IMR-90 (cell line): ENCODE results near the gene MPG. TPM values are rescaled to one million over a fixed set of nuclear protein-coding genes. Genes with fewer than 3 reads are reported as not detected.

Experiments
- ATAC-seq: fragments of 200-7000 bp; cut with Tn5 transposase; 2 replicates; pipeline ENCODE4 v1.9.1; 2020; ENCODE audit warnings: low read depth, mild to moderate bottlenecking, moderate library complexity
- BruUV-seq: library from RNA; stranded (reverse); fragments of 400-500 nt; replicated peaks from 2 replicates; lab custom pipeline; 2021; lab: Mats Ljungman, UMichigan
- CTCF ChIA-PET: fragments of 300-600 bp; formaldehyde crosslinking; extraction: SDS; loops from one replicate; lab custom pipeline; 2021; ENCODE audit warnings: antibody characterized with exemption; lab: Yijun Ruan, JAX
- POLR2A ChIA-PET: fragments of 300-600 bp; sonication (Branson Sonifier 250); formaldehyde crosslinking; loops from one replicate; lab custom pipeline; 2022; ENCODE audit warnings: antibody characterized with exemption; ENCODE audit not compliant: unreplicated experiment; lab: Charles Lee
- DNase-seq: peaks from one replicate; pipeline ENCODE4 v3.0.0; 2013
- H2AFZ ChIP-seq: replicated peaks from 2 replicates; pipeline ENCODE3; 2013; ENCODE audit warnings: low read length, mild to moderate bottlenecking; ENCODE audit not compliant: poor library complexity
- H2AK5ac ChIP-seq: 2 replicates; pipeline ENCODE4 v1.6.1; 2013; ENCODE audit warnings: low read depth, low read length, inconsistent platforms
- H2AK9ac ChIP-seq: replicated peaks from 2 replicates; pipeline ENCODE3; 2013; ENCODE audit warnings: mild to moderate bottlenecking, low read depth, low read length, moderate library complexity; ENCODE audit not compliant: poor library complexity
- H2BK120ac ChIP-seq: 2 replicates; pipeline ENCODE4 v1.6.1; 2013; ENCODE audit warnings: low read depth, low read length, inconsistent platforms
- H2BK15ac ChIP-seq: 3 replicates; pipeline ENCODE4 v1.6.1; 2013; ENCODE audit warnings: low read depth, low read length, inconsistent platforms
- H2BK20ac ChIP-seq: 2 replicates; pipeline ENCODE4 v1.6.1; 2013; ENCODE audit warnings: low read depth, mild to moderate bottlenecking, inconsistent platforms, low read length, moderate library complexity
- H2BK5ac ChIP-seq: 2 replicates; pipeline ENCODE4 v1.6.1; 2013; ENCODE audit warnings: mild to moderate bottlenecking, low read depth, low read length, inconsistent platforms; ENCODE audit not compliant: poor library complexity, severe bottlenecking
- H3K14ac ChIP-seq: replicated peaks from 2 replicates; pipeline ENCODE4 v1.6.1; 2013; ENCODE audit warnings: low read depth, low read length, inconsistent platforms
- H3K18ac ChIP-seq: 2 replicates; pipeline ENCODE4 v1.6.1; 2013; ENCODE audit warnings: low read depth, low read length, control low read depth
- H3K23ac ChIP-seq: 2 replicates; pipeline ENCODE4 v1.6.1; 2013; ENCODE audit warnings: low read depth, low read length, inconsistent platforms
- H3K27ac ChIP-seq: 2 replicates; pipeline ENCODE4 v1.5.1; 2013; ENCODE audit warnings: mild to moderate bottlenecking, control low read depth, low read length; ENCODE audit not compliant: insufficient read depth
- H3K27me3 ChIP-seq: 2 replicates; pipeline ENCODE4 v1.6.1; 2013; ENCODE audit warnings: low read length; ENCODE audit not compliant: control insufficient read depth, insufficient read depth
- H3K36me3 ChIP-seq: 2 replicates; pipeline ENCODE4 v1.6.1; 2013; ENCODE audit warnings: low read length, mixed read lengths; ENCODE audit not compliant: control insufficient read depth, insufficient read depth
- H3K4ac ChIP-seq: 2 replicates; pipeline ENCODE4 v1.6.1; 2013; ENCODE audit warnings: low read depth, low read length, inconsistent platforms
- H3K4me1 ChIP-seq: 2 replicates; pipeline ENCODE4 v1.6.1; 2013; ENCODE audit warnings: low read length, mixed read lengths; ENCODE audit not compliant: control insufficient read depth, insufficient read depth
- H3K4me2 ChIP-seq: 2 replicates; pipeline ENCODE4 v1.6.1; 2013; ENCODE audit warnings: low read depth, mild to moderate bottlenecking, control low read depth, low read length, moderate library complexity
- H3K4me3 ChIP-seq: 2 replicates; pipeline ENCODE4 v1.5.1; 2013; ENCODE audit warnings: low read depth, mild to moderate bottlenecking, control low read depth, low read length, moderate library complexity; ENCODE audit not compliant: insufficient read depth
- H3K56ac ChIP-seq: 2 replicates; pipeline ENCODE4 v1.6.1; 2013; ENCODE audit warnings: low read length, inconsistent platforms; ENCODE audit not compliant: insufficient read depth; ENCODE audit errors: extremely low read depth
- H3K79me1 ChIP-seq, 2 experiments: 2 replicates each; pipeline ENCODE4 v1.6.1; 2013; ENCODE audit warnings: low read length in 2 of 2, inconsistent platforms in 1 of 2, low read depth in 1 of 2
- H3K9ac ChIP-seq: 2 replicates; pipeline ENCODE4 v1.6.1; 2013; ENCODE audit warnings: low read depth, low read length, control low read depth
- H3K9me1 ChIP-seq: 2 replicates; pipeline ENCODE4 v1.6.1; 2013; ENCODE audit warnings: low read length, inconsistent platforms; ENCODE audit not compliant: insufficient read depth
- H3K9me3 ChIP-seq: 2 replicates; pipeline ENCODE4 v1.6.1; 2013; ENCODE audit warnings: low read length; ENCODE audit not compliant: control insufficient read depth, insufficient read depth
- H4K20me1 ChIP-seq: 2 replicates; pipeline ENCODE4 v1.6.1; 2013; ENCODE audit warnings: low read length, inconsistent platforms; ENCODE audit not compliant: insufficient read depth
- H4K5ac ChIP-seq: 2 replicates; pipeline ENCODE4 v1.6.1; 2013; ENCODE audit warnings: mild to moderate bottlenecking, low read depth, low read length, control low read depth
- H4K8ac ChIP-seq, 2 experiments: 2 replicates each; pipeline ENCODE4 v1.6.1; 2013; ENCODE audit warnings: low read depth in 2 of 2, low read length in 2 of 2, control low read depth in 1 of 2, inconsistent platforms in 1 of 2
- H4K91ac ChIP-seq: 2 replicates; pipeline ENCODE4 v1.6.1; 2013; ENCODE audit warnings: low read depth, low read length, inconsistent platforms; ENCODE audit not compliant: insufficient read depth
- CEBPB ChIP-seq: IDR thresholded peaks from 2 replicates; pipeline ENCODE4 v1.6.1; 2012; ENCODE audit warnings: low read depth, low read length, improper control_type of control experiment
- RFX5 ChIP-seq: IDR thresholded peaks from 2 replicates; pipeline ENCODE4 v1.8.0; 2012; ENCODE audit warnings: low read depth, mild to moderate bottlenecking, low read length, moderate library complexity
- WGBS, 2 experiments: methylation state at CpG; one replicate each; pipeline versions ENCODE4 v1.1.5 to v1.1.7; 2013; ENCODE audit warnings: missing lambda C conversion rate in 2 of 2; ENCODE audit not compliant: insufficient read length in 1 of 2; ENCODE audit errors: extremely low coverage in 2 of 2; 5-methylcytosine and 5-hydroxymethylcytosine counted together
- dilution Hi-C: fragments of 300-500 bp; cut with HindIII; formaldehyde crosslinking; loops from one replicate; pipeline ENCODE4 v1.14.3; 2018; ENCODE audit warnings: low sequenced_read_pairs; ENCODE audit not compliant: unreplicated experiment
- in situ Hi-C: fragments of 300-500 bp; cut with MboI; formaldehyde crosslinking; loops from 3 replicates; pipeline ENCODE4 v1.14.3; 2019; ENCODE audit warnings: low sequenced_read_pairs, inconsistent platforms, mixed read lengths
- intact Hi-C: fragments of 100-400 bp; cut with micrococcal nuclease; formaldehyde crosslinking; loops from 2 replicates; pipeline ENCODE4 v1.10.0; 2022
- polyA plus RNA-seq, 3 experiments: library from polyadenylated mRNA; depleted of rRNA; stranded (reverse); fragments of >200 nt; gene quantifications; 2 replicates each; pipeline ENCODE4 v1.2.3, GENCODE V29; 2012; ENCODE audit warnings: low replicate concordance in 1 of 3
- total RNA-seq: library from RNA; depleted of rRNA; stranded (reverse); fragments of >200 nt; gene quantifications from 2 replicates; pipeline ENCODE4 v1.2.3, GENCODE V29; 2012

MPG gene
- total and polyA plus RNA-seq, 2 of the 4 experiments (the other 2 are of a cell fraction) = 66.7 to 135 TPM

DNA sequence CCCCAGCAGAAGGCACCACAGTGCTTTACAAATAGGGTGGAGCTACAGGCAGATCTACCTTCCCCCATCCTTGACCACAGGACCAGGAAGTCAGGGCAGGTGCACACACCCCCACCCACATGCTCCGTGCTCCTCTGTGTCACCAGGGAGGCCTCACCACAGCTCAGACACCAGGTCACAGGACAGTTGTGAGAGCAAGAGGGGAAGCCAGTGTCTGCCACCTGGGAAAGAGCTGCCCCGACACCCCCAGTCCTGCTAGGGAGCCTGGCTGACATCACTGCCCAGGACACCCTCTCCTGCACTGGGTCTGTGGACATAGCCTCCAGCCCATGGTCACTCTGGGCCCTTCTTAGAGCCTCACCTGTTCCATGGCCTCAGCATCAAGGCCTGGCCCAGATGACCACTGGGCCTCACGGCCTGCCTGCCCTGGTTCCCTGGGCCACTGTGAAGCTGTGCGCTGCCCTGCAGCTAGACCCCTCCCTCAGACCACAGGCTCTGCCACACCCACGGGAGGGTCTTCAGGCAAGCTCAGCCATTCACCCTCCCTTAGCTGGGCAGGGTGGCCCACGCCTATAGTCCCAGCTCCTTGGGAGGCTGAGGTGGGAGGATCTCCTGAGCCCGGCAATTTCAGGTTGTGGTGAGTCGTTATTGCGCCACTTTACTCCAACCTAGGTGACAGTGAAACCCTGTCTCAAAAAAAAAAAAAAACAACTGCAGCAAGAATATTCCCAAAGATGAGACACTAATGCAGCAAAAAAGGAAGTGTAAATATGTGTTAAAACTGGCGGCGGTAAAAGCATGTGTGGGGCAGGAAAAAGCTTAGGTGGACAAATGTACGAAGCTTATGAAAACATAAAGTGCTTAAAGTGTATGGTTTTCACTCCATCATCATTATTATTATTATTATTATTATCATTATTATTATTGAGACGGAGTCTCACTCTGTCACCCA, 38.8 kb upstream of the MPG start:
- no peak overlapping the region for H3K27ac ChIP-seq
- no peak overlapping the region for H3K23ac ChIP-seq
- ATAC-seq (no peak), DNase-seq (no peak)
- no peak overlapping the region for H3K14ac ChIP-seq
- intact Hi-C loops (no loop called here), in situ Hi-C loops (no loop called here), dilution Hi-C loops (no loop called here)
- BruUV-seq = no TSS peak
- H2BK5ac ChIP-seq = no peak overlapping the region
- no peaks in the 10 kb centered on the region for H3K27me3 ChIP-seq
- H4K8ac ChIP-seq = no peak overlapping the region
- CTCF ChIA-PET = no interaction called here
- no peak overlapping the region for H2BK20ac ChIP-seq
- H4K5ac ChIP-seq = no peak overlapping the region
- POLR2A ChIA-PET = no interaction called here
- H3K9me3 ChIP-seq = no peaks in the 10 kb centered on the region
- H3K18ac ChIP-seq = no peak overlapping the region
- H3K9ac ChIP-seq = no peak overlapping the region
- no peak overlapping the region for H3K4me2 ChIP-seq
- H3K56ac ChIP-seq = no peak overlapping the region
- peaks cover 8% of the 10 kb centered on the region for H3K36me3 ChIP-seq
- H2AK5ac ChIP-seq = no peak overlapping the region
- H2AFZ ChIP-seq = no peak overlapping the region
- no peaks in the 10 kb centered on the region for H3K79me1 ChIP-seq
- no peak overlapping the region for H3K4ac ChIP-seq
- H2BK15ac ChIP-seq = no peak overlapping the region
- no peak overlapping the region for H2AK9ac ChIP-seq
- TF ChIP-seq RFX5 (no peak), CEBPB (peak; percentile 63; the same call in 1 of the 2 replicates)
- H3K4me3 ChIP-seq = no peak overlapping the region
- no peaks in the 10 kb centered on the region for H4K20me1 ChIP-seq
- H4K91ac ChIP-seq = no peak overlapping the region
- H2BK120ac ChIP-seq = no peak overlapping the region
- peaks cover 1% of the 10 kb centered on the region; the same call in 1 of the 2 replicates for H3K4me1 ChIP-seq
- H3K9me1 ChIP-seq = peaks cover 3% of the 10 kb centered on the region
- WGBS, 2 experiments = 100% methylated on average over 1 of the region's 13 CpGs; no CpG with 5 or more reads in 1 of the 2 experiments
